ENCODE measurements around the gene MORN2.

DNA sequence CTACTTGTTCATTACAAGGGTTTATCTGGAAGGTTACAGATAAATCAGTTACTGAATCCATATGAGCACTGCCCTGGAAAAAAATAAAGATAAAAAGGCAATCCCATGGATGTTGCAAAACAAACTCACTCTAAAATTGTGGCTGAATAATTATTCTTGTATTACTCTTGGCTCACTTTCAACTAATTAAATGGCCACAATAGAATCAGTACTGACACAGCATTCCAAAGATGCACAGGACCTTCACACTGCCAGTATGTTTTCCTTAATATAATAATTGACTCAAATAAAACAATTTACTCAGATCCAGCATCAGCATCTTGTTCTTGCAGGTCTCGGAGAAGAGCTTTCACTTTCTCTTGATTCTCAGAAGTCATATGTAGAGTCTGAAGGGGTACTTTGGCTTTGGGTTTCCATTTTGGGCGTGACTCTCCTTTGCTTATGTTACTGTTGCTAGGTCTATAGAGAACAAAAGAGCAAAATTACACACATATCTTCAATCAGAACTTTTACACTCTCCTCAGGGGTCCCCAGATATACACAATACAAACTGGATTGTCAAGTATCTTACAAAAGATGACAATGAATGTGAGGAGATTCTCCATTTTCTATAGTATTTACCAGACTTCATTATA is 12.6 kb upstream of the MORN2 start:
- TF ChIP-seq, protein P1, sequence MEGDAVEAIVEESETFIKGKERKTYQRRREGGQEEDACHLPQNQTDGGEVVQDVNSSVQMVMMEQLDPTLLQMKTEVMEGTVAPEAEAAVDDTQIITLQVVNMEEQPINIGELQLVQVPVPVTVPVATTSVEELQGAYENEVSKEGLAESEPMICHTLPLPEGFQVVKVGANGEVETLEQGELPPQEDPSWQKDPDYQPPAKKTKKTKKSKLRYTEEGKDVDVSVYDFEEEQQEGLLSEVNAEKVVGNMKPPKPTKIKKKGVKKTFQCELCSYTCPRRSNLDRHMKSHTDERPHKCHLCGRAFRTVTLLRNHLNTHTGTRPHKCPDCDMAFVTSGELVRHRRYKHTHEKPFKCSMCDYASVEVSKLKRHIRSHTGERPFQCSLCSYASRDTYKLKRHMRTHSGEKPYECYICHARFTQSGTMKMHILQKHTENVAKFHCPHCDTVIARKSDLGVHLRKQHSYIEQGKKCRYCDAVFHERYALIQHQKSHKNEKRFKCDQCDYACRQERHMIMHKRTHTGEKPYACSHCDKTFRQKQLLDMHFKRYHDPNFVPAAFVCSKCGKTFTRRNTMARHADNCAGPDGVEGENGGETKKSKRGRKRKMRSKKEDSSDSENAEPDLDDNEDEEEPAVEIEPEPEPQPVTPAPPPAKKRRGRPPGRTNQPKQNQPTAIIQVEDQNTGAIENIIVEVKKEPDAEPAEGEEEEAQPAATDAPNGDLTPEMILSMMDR (IDR thresholded peaks at IDR 0.05): no peak
- TF ChIP-seq EZH2 (IDR thresholded peaks at IDR 0.05): no peak
